NCI-H1105 treated with DMSO at 0.1 percent for 48 hours (cell line): ENCODE data around the gene CHADL.

ENCODE experiments used
- DNase-seq: peaks from one replicate; lab custom pipeline; 2025; lab: John Stamatoyannopoulos, UW

CHADL gene

GRCh38 chr22:41256254-41257253, 15.8 kb upstream of the CHADL start:
- DNase-seq, result no peak

GRCh38 chr22:41254230-41254629, 13.5 kb upstream of the CHADL start:
- no peak for DNase-seq

DNA sequence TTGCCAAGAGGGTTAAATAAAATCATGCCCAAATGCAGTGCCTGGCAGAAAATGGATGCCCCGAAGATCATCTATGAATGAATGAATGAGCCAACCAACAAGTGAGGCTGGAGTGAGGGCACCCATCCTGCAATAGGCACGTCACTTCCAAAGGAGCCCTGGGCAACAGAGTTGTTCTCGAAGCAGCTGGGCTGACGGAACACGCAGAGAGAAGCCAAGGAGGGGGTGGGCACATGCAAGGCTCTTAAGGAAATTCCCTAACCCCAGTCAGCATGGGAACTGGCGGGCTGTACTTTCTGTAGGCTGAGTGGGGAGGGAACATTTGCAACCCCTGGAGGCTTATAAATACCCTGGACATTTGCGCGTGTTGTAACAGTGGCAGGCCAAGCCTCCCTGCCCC, 11.6 kb upstream of the CHADL start:
- no peak for DNase-seq

DNA sequence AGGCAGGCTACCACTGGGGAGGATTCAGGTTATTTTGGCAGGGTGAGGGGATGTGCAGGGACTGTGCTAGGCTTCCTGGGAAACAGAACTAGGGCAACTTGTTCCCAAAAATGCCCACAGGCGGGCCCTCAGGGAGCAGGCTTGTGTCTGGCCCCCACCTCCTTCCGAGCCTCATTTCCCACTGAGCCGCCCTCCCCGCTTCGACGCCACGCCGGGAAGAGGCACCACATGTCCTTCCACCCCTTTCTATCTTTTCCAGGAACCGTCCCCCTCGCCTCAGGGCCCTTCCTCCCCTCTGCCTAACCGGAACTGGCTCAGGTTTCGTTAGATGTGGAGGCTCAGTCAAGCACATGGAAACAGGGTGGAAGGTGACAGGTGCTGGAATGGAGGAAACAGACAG, 9.4 kb upstream of the CHADL start:
- no peak for DNase-seq

DNA sequence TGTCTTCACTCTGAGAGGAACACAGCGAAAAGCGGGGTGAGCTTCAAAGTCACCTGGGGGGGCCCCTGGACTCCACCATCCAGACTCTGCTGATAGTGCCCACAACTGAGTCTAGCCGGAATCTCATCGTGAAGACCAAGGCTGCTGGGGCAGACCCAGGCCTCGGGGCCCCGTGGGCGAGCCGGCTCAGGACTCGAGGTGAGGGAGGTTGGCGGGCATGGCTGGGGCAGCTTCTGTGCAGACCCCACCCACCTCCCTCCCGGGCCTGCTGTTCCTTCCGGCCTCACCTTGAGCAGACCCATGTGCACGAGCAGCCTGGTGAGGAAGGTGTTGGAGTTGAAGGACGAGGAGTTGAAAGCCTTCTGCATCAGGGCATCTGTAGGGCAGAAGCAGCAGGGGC, 8.7 kb upstream of the CHADL start:
- no peak for DNase-seq

DNA sequence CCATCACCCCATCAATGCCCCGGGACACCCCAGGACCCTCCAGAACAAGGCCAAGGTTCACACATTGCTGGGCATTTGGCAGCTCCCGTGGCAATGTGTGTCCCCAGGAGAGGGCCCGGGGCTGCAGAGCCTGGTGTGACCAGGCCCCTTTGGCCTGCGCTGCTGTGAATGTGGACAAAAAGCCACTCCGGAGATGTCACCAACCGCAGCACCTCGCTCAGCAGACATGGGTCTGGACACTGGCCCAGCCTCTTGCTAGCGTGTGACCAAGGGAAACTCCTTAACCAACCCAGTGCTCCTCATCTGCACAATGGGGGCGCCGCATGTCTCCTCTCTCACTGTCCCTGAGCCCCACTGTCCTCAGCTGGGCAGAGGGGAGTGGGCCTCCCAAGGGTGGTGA, 8.0 kb upstream of the CHADL start:
- no peak for DNase-seq

DNA sequence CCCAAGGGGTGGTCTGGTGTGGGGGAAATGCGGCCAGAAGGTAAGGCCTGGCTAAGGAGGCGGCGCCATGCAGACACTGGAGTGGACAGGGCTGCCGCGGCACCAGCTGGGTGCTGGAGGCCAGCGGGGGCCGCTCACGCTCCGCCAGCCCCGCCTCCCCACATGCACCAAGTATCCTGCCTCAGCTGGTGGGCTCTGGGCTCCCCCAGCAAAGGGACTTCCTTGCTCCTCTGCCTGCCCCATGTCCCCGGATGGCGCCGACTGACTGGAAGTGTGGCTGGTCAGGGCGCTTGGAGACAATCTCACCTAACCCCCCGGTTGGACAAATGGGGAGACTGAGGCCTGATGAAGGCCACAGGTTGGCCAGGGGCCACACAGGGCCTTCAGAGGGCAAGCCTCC, 7.6 kb upstream of the CHADL start:
- DNase-seq, result no peak

- DNase-seq, result no peak
Measured at GRCh38 chr22:41247703-41248102, 7.0 kb upstream of the CHADL start.

- no peak for DNase-seq
Measured at GRCh38 chr22:41245917-41246499, 5.3 kb upstream of the CHADL start.

- no peak for DNase-seq
Measured at GRCh38 chr22:41243361-41243760, 2.6 kb upstream of the CHADL start.

- DNase-seq, result no peak
Measured at GRCh38 chr22:41242396-41243117, 1.8 kb upstream of the CHADL start.

GRCh38 chr22:41241133-41241676, 474 bp upstream of the CHADL start:
- no peak for DNase-seq

DNA sequence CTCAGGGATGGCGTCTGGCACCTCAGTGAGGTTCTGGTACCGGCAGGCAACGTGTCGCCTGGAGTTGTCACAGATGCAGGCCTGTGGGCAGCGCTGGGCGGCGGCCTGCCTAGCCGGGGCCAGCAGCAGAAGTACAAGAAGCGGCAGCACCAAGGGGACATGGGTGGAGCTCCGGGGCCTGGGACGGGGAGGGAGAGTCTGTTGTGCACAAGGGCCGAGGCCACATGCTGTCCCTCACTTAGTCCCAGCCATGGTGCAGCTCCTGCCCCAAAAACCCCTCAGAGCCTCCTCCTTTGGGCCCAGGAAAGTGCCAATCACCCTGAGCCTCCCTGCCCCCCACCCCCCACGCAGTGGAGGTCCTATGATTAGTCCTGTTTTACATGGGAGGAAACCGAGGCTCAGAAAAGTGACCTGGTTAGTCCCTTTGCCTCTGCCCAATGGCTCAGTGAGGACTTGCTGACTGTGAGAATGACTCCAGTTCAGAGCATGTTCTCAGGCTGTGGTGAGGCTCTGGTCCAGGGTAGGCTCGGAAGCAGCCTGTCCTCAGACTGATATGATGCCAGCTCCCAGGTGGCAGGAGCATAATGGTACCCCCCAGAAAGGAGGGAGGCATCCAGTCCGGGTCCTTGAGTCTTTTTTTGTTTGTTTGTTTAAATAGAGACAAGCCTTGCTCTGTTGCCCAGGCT, 1.1 kb downstream of the CHADL start:
- DNase-seq, result no peak

DNA sequence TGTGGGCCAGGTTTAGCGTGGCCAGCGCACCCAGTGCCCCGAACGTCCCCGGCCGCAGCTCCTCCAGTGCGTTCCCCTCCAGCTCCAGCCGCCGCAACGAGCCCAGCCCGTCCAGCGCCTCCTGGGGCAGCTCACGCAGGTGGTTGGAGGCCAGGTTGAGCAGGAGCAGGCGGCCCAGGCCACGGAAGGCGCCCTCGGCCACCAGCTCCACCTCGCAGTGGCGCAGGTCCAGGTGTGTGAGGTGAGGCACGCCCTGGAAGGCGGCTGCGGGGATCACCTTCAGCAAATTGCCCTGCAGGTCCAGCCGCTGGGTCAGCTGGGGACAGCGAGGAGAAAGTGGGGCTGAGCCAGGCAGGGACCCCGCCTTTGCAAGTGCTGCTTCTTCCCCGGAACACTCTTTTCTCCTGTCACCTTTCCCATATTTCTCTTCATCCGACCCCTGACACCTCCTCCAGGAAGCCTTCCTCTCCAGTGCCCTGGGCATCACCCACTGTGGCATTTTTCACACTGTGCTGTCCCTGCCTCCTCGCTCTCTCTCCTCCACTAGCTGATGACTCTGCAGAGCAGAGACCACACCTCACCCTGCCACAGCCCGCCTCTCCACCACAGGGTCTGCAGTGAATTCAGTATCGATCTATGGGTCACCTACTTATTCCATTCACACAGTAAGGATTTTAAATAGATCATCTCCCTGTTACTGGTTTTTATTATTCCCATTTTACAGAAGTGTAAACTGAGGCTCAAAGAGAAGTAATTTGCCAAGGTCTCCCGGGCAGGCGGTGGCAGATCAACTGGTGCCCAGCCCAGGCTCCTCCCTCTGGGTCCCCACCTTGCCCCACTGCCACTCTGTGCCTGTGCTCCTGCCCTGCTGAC, 1.9 kb downstream of the CHADL start:
- no peak for DNase-seq

DNA sequence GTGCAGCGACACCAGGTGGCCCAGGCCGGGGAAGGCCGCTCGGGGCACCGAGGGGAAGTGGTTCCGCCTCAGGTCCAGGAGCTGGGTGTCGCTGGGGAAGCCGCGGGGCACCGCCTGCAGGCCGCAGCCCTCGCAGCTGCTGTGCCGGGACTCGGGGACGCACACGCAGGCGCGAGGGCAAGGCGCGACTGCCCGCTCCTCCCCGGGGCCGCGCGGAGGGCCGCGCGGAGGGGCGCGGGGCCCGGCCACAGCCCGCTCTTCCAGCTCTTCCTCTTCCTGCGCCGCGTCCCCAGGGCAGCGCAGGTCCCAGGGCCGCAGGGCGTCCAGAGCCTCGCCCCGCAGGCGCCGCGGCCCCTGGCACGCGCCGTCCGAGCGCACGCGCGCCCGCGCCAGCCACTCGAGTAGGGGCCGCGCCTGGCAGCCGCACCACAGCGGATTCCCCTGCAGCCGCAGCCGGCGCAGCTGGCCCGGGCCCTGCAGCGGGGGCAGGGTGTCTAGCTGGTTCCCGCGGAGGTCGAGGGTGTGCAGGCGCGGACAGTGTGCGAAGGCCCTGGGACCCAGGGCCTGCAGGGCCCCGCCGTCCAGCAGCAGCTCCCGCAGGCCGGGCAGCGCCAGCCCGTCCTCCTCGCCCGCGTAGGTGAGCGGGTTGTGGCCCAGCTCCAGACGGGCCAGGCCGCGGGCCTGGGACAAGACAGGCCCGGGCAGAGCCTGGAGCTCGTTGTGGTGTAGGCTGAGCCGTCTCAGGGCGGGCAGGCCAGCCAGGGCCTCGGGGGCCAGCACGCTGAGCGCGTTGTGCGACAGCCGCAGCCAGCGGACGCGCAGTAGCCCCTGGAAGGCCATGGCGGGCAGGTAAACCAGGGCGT, 2.8 kb downstream of the CHADL start:
- peak; percentile 66 for DNase-seq

- no peak for DNase-seq
Measured at GRCh38 chr22:41237036-41237706, 3.6 kb downstream of the CHADL start.

- no peak for DNase-seq
Measured at GRCh38 chr22:41234815-41235695, 5.7 kb downstream of the CHADL start.

DNA sequence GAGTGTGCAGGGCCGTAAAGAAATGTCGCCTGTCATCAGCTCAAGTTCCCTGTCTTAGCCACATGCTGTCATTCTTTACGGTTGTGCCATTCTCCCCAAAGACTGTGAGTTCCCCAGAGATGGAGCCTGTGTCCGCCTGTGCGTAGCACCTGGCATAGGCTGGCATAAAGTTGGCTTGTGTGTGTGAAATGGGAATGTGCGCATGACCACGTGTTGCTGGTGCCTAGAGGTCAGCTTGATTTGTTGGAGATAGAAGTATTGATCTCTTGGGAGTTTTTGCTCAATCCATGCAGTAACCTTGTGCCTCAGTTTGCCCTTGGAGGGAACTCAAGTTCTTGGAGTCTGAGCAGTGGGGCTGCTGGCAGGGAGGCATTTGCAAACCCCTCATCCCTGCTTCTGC, 9.4 kb downstream of the CHADL start:
- no peak for DNase-seq
